Liver (tissue), 9 donors: ENCODE measurements around the gene EHBP1. TPM values are rescaled to one million over a fixed set of nuclear protein-coding genes. Genes with fewer than 3 reads are reported as not detected.

ENCODE experiments used
- DNase-seq: peaks from one replicate; pipeline ENCODE4 v3.0.0-alpha.2; 2017; ENCODE audit warnings: low spot score
- H3K27ac ChIP-seq, 2 donors: one replicate each; pipeline ENCODE4 v1.7.0; 2013; ENCODE audit warnings: inconsistent platforms in 2 of 2, low read length in 2 of 2, control low read depth in 1 of 2, low read depth in 1 of 2, mild to moderate bottlenecking in 1 of 2
- H3K27me3 ChIP-seq, 4 donors: one replicate each; pipeline versions ENCODE4 v1.6.1 to v1.7.0; 2013; ENCODE audit warnings: low read length in 3 of 4, inconsistent platforms in 1 of 4, mild to moderate bottlenecking in 1 of 4, moderate library complexity in 1 of 4; ENCODE audit not compliant: control insufficient read depth in 4 of 4, insufficient read depth in 4 of 4
- H3K36me3 ChIP-seq, 4 donors: one replicate each; pipeline versions ENCODE4 v1.6.1 to v1.7.0; 2013; ENCODE audit warnings: low read length in 3 of 4, mild to moderate bottlenecking in 3 of 4, low read depth in 1 of 4, moderate library complexity in 1 of 4; ENCODE audit not compliant: control insufficient read depth in 4 of 4, insufficient read depth in 3 of 4
- H3K4me1 ChIP-seq, 4 donors: one replicate each; pipeline versions ENCODE4 v1.6.1 to v1.7.0; 2013; ENCODE audit warnings: low read length in 3 of 4, mild to moderate bottlenecking in 3 of 4, moderate library complexity in 1 of 4; ENCODE audit not compliant: control insufficient read depth in 4 of 4, insufficient read depth in 4 of 4
- H3K4me3 ChIP-seq, 3 donors: one replicate each; pipeline versions ENCODE4 v1.6.1 to v1.7.0; 2013; ENCODE audit warnings: low read length in 3 of 3, control low read depth in 1 of 3, low read depth in 1 of 3, mild to moderate bottlenecking in 1 of 3
- H3K9ac ChIP-seq, 2 donors: one replicate each; pipeline ENCODE4 v1.7.0; 2013; ENCODE audit warnings: low read length in 2 of 2, mild to moderate bottlenecking in 2 of 2, moderate library complexity in 2 of 2, control low read depth in 1 of 2, low read depth in 1 of 2
- H3K9me3 ChIP-seq, 4 donors: one replicate each; pipeline versions ENCODE4 v1.6.1 to v1.7.0; 2013; ENCODE audit warnings: low read length in 3 of 4; ENCODE audit not compliant: control insufficient read depth in 4 of 4
- ATF3 ChIP-seq: IDR thresholded peaks from 2 replicates; pipeline ENCODE4 v1.6.1; 2016; ENCODE audit warnings: antibody characterized with exemption
- CTCF ChIP-seq: fragments of 150-350 bp; IDR thresholded peaks from 2 replicates; pipeline ENCODE4 v1.5.1; 2017; ENCODE audit warnings: improper control_type of control experiment, low read depth, low read length; ENCODE audit not compliant: missing input control
- EGR1 ChIP-seq, 2 donors: IDR thresholded peaks; 2 replicates each; pipeline ENCODE4 v1.6.1; 2016 to 2018; ENCODE audit warnings: antibody characterized with exemption in 2 of 2, low read depth in 2 of 2
- FOXA2 ChIP-seq: IDR thresholded peaks from 2 replicates; pipeline ENCODE4 v1.6.1; 2016; ENCODE audit warnings: antibody characterized with exemption
- HNF4A ChIP-seq, 2 donors: conservative IDR thresholded peaks; 2 replicates each; pipeline ENCODE4 v1.6.1; 2016; ENCODE audit warnings: antibody characterized with exemption in 2 of 2, mild to moderate bottlenecking in 2 of 2
- HNF4G ChIP-seq: IDR thresholded peaks from 2 replicates; pipeline ENCODE4 v1.6.1; 2016; ENCODE audit warnings: antibody characterized with exemption
- MAX ChIP-seq: IDR thresholded peaks from 2 replicates; pipeline ENCODE4 v1.6.1; 2016; ENCODE audit warnings: antibody characterized with exemption
- RAD21 ChIP-seq, 2 donors: IDR thresholded peaks; 2 replicates each; pipeline ENCODE4 v1.6.1; 2016; ENCODE audit warnings: antibody characterized with exemption in 2 of 2, mild to moderate bottlenecking in 2 of 2
- REST ChIP-seq: IDR thresholded peaks from 2 replicates; pipeline ENCODE4 v1.6.1; 2016; ENCODE audit warnings: antibody characterized with exemption, mild to moderate bottlenecking
- SP1 ChIP-seq: IDR thresholded peaks from 2 replicates; pipeline ENCODE4 v1.6.1; 2018; ENCODE audit warnings: antibody characterized with exemption, mild to moderate bottlenecking
- TAF1 ChIP-seq: conservative IDR thresholded peaks from 2 replicates; pipeline ENCODE4 v1.6.1; 2016; ENCODE audit warnings: antibody characterized with exemption, mild to moderate bottlenecking
- YY1 ChIP-seq: IDR thresholded peaks from 2 replicates; pipeline ENCODE4 v1.6.1; 2016; ENCODE audit warnings: antibody characterized with exemption, mild to moderate bottlenecking
- WGBS: extraction: QIAGEN DNeasy Blood & Tissue Kit; methylation state at CpG from one replicate; pipeline ENCODE4 v1.1.7; 2013; 5-methylcytosine and 5-hydroxymethylcytosine counted together
- polyA plus RNA-seq, 2 donors: library from polyadenylated mRNA; stranded (reverse) in 1 of 2; unstranded in 1 of 2; fragments of 200-250 nt in 1 of 2; fragments of >200 nt in 1 of 2; fragmentation: Nextera tagmentation in 1 of 2; extraction: Ambion mirVana in 1 of 2; gene quantifications; one replicate each; pipeline versions ENCODE4 v1.2.1 to v1.2.3, GENCODE V29; 2013 to 2015
- total RNA-seq, 2 donors: library from RNA; depleted of rRNA; stranded (reverse); fragments of >200 nt; gene quantifications; one replicate each; pipeline ENCODE4 v1.2.3, GENCODE V29; 2014
- TF ChIP-seq, protein P1 (sequence below): IDR thresholded peaks from 2 replicates; pipeline ENCODE4 v1.6.1; 2016; ENCODE audit warnings: antibody characterized with exemption
- donor health status: healthy.
- donor health status: healthy.
- donor health status: healthy.
- donor health status: healthy.
- donor health status: healthy.

Gene EHBP1
- total and polyA plus RNA-seq, 4 donors, result 16.6 to 85.8 (median 24.4) TPM

DNA sequence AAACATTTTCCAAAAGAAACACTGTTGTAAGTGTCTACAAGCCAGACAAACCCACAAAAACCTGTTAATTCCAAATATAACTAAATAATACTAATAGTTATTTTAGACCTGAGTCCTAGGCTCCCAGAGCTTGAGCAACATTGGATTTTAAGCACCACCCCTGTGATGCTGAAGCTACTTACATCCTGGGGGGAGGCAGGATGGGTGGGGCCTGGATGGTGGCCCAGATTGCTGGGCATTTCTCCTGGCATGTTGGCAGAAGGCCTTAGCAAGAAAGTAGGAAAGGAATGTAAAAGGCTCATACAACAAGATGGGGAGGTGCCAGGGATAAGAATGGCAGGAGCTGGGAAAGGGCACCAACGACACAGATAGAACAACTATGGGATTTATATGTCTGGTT is 294.4 kb downstream of the EHBP1 start:
- H3K27me3 ChIP-seq, result no peaks in the 10 kb centered on the region
- no peaks in the 10 kb centered on the region for H3K4me1 ChIP-seq
- TF ChIP-seq HNF4G (no peak), ATF3 (no peak), REST (no peak), YY1 (no peak), MAX (no peak)
- no peak for DNase-seq
- H3K9ac ChIP-seq, result no peak overlapping the region
- H3K9me3 ChIP-seq, result no peaks in the 10 kb centered on the region
- peaks cover 0 to 38% (median 8%) of the 10 kb centered on the region in 4 donors for H3K36me3 ChIP-seq
- no peak overlapping the region for H3K4me3 ChIP-seq
- whole genome bisulfite sequencing, result 88% methylated on average over 1 of the region's 1 CpG
- H3K27ac ChIP-seq, result no peak overlapping the region

DNA sequence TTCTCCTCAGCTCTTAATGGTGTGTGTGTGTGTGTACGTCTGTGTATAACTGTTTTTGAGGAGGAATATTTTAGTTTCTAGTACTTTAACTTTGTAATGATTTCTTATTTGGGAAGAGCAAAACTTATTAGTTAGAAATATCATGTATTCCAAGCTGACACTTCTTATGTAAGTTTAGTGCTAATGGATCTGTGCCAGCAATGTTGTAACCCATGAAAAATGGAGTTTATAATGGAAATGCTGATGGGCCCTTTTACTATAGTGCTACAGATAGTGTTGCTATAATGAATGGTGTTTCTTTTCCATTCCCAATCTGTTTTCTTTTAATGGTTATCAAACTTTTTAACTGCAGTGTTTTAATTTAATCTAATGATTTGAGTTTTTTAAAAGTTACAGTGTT is 295.3 kb downstream of the EHBP1 start:
- WGBS, result 95% methylated on average over 1 of the region's 1 CpG
- no peak overlapping the region for H3K4me3 ChIP-seq
- H3K9ac ChIP-seq, result no peak overlapping the region
- TF ChIP-seq REST (no peak), YY1 (peak; percentile 23)
- TF ChIP-seq, protein P1, sequence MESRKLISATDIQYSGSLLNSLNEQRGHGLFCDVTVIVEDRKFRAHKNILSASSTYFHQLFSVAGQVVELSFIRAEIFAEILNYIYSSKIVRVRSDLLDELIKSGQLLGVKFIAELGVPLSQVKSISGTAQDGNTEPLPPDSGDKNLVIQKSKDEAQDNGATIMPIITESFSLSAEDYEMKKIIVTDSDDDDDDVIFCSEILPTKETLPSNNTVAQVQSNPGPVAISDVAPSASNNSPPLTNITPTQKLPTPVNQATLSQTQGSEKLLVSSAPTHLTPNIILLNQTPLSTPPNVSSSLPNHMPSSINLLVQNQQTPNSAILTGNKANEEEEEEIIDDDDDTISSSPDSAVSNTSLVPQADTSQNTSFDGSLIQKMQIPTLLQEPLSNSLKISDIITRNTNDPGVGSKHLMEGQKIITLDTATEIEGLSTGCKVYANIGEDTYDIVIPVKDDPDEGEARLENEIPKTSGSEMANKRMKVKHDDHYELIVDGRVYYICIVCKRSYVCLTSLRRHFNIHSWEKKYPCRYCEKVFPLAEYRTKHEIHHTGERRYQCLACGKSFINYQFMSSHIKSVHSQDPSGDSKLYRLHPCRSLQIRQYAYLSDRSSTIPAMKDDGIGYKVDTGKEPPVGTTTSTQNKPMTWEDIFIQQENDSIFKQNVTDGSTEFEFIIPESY, result no peak
- H3K27ac ChIP-seq, result no peak overlapping the region
- H3K9me3 ChIP-seq, result no peaks in the 10 kb centered on the region
- peaks cover 0 to 42% (median 11%) of the 10 kb centered on the region in 4 donors for H3K36me3 ChIP-seq
- DNase-seq, result no peak
- H3K4me1 ChIP-seq, result no peaks in the 10 kb centered on the region
- no peaks in the 10 kb centered on the region for H3K27me3 ChIP-seq

DNA sequence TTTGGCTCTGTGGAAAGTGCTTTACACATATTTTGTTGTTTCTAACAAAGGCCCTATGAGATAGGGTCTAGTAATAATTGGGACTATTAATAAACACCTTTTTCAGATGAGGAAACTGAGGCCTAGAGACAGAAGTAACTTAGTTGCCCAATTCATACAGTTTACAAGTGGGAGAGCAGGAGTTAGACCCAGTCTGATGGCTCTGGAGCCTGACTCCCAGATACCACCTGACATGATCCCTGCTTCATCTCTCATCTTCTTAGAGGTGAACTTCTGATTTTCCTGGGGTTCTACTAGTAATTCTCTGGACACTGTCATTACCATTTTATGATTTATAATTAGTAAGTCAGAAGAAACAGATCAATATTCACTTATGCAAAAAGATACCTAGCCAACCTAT is 296.1 kb downstream of the EHBP1 start:
- no peak overlapping the region for H3K27ac ChIP-seq
- no peaks in the 10 kb centered on the region for H3K9me3 ChIP-seq
- no peak overlapping the region for H3K9ac ChIP-seq
- H3K4me3 ChIP-seq, result no peak overlapping the region
- no peak for DNase-seq
- no peaks in the 10 kb centered on the region for H3K27me3 ChIP-seq
- H3K4me1 ChIP-seq, result no peaks in the 10 kb centered on the region
- peaks cover 0 to 38% (median 12%) of the 10 kb centered on the region in 4 donors for H3K36me3 ChIP-seq
- TF ChIP-seq TAF1 (no peak), SP1 (no peak), HNF4A (conservative IDR thresholded peaks at IDR 0.05) (no peak), MAX (no peak), CTCF (no peak), ATF3 (no peak), EGR1 (IDR thresholded peaks at IDR 0.05; ENCODE audit: low read depth in 2 of 2) (no peak), FOXA2 (no peak), RAD21 (IDR thresholded peaks at IDR 0.05) (no peak)
